Measurements from ENCODE around the gene EVI5.

GRCh38 chr1:92502247-92502646 is 282.7 kb downstream of the EVI5 start:
- TF ChIP-seq, protein P1, sequence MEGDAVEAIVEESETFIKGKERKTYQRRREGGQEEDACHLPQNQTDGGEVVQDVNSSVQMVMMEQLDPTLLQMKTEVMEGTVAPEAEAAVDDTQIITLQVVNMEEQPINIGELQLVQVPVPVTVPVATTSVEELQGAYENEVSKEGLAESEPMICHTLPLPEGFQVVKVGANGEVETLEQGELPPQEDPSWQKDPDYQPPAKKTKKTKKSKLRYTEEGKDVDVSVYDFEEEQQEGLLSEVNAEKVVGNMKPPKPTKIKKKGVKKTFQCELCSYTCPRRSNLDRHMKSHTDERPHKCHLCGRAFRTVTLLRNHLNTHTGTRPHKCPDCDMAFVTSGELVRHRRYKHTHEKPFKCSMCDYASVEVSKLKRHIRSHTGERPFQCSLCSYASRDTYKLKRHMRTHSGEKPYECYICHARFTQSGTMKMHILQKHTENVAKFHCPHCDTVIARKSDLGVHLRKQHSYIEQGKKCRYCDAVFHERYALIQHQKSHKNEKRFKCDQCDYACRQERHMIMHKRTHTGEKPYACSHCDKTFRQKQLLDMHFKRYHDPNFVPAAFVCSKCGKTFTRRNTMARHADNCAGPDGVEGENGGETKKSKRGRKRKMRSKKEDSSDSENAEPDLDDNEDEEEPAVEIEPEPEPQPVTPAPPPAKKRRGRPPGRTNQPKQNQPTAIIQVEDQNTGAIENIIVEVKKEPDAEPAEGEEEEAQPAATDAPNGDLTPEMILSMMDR (IDR thresholded peaks at IDR 0.05): no peak
- TF ChIP-seq POLR2A (IDR thresholded peaks at IDR 0.05): no peak

Measured in body of pancreas (tissue), 4 donors.